ENCODE data around the gene BRINP1.

The BRINP1 gene

GRCh38 chr9:119368681-119369581 is at the start of gene BRINP1:
Gene BRINP1, minus strand, starts transcription at chr9:119369435. Its CDS starts 56,080 bp downstream, at chr9:119313355.
- DNase-seq (ENCODE audit: low read depth) = peak; percentile 24
- no peak for TF ChIP-seq CTCF (conservative IDR thresholded peaks at IDR 0.05; ENCODE audit: control insufficient read depth, insufficient read depth, low read depth, low read length)
- peak within 1 kb of the TSS; percentile 42 for H3K4me3 ChIP-seq (ENCODE audit: control insufficient read depth, low read depth, low read length)

GRCh38 chr9:119418721-119419120 is 49.5 kb upstream of the BRINP1 start:
- no peak for TF ChIP-seq CTCF (conservative IDR thresholded peaks at IDR 0.05; ENCODE audit: control insufficient read depth, insufficient read depth, low read depth, low read length)
- DNase-seq (ENCODE audit: low read depth) = no peak
- no peak overlapping the region for H3K4me3 ChIP-seq (ENCODE audit: control insufficient read depth, low read depth, low read length)

- no peak for DNase-seq (ENCODE audit: low read depth)
- no peak for TF ChIP-seq CTCF (conservative IDR thresholded peaks at IDR 0.05; ENCODE audit: control insufficient read depth, insufficient read depth, low read depth, low read length)
Observed at GRCh38 chr9:119416793-119417192, 47.6 kb upstream of the BRINP1 start.

GRCh38 chr9:119412399-119412798 is 43.2 kb upstream of the BRINP1 start:
- H3K4me3 ChIP-seq (ENCODE audit: control insufficient read depth, low read depth, low read length) = no peak overlapping the region
- no peak for DNase-seq (ENCODE audit: low read depth)
- no peak for TF ChIP-seq CTCF (conservative IDR thresholded peaks at IDR 0.05; ENCODE audit: control insufficient read depth, insufficient read depth, low read depth, low read length)

More at GRCh38 chr9:119416793-119417192, 47.6 kb upstream of the BRINP1 start:
- H3K4me3 ChIP-seq (ENCODE audit: control insufficient read depth, low read depth, low read length) = no peak overlapping the region

- DNase-seq (ENCODE audit: low read depth) = no peak
- no peak for TF ChIP-seq CTCF (conservative IDR thresholded peaks at IDR 0.05; ENCODE audit: control insufficient read depth, insufficient read depth, low read depth, low read length)
Observed at GRCh38 chr9:119409552-119409951, 40.3 kb upstream of the BRINP1 start.

GRCh38 chr9:119400606-119401005 is 31.4 kb upstream of the BRINP1 start:
- H3K4me3 ChIP-seq (ENCODE audit: control insufficient read depth, low read depth, low read length) = no peak overlapping the region
- no peak for TF ChIP-seq CTCF (conservative IDR thresholded peaks at IDR 0.05; ENCODE audit: control insufficient read depth, insufficient read depth, low read depth, low read length)
- DNase-seq (ENCODE audit: low read depth) = no peak

More at GRCh38 chr9:119409552-119409951, 40.3 kb upstream of the BRINP1 start:
- no peak overlapping the region for H3K4me3 ChIP-seq (ENCODE audit: control insufficient read depth, low read depth, low read length)

Measured in fibroblast of mammary gland (primary cell).